WTC11 (cell line): ENCODE results near the gene MYLK4. TPM values are rescaled to one million over a fixed set of nuclear protein-coding genes. Genes with fewer than 3 reads are reported as not detected.

Experiments
- ATAC-seq: fragments of 200-7000 bp; cut with Tn5 transposase; 2 replicates; pipeline ENCODE4 v1.10.0; 2021; ENCODE audit warnings: mild to moderate bottlenecking, moderate library complexity
- CTCF ChIA-PET: fragments of 300-600 bp; sonication (Branson Sonifier 250); formaldehyde crosslinking; loops from one replicate; lab custom pipeline; 2021; ENCODE audit warnings: antibody characterized with exemption; lab: Charles Lee
- POLR2A ChIA-PET: fragments of 350-600 bp; sonication (Branson Sonifier 250); formaldehyde crosslinking; loops from one replicate; lab custom pipeline; 2021; ENCODE audit warnings: antibody characterized with exemption; lab: Charles Lee
- DNase-seq: peaks from one replicate; pipeline ENCODE4 v3.0.0; 2021; ENCODE audit warnings: low spot score
- H3K27ac Mint-ChIP-seq: 2 replicates; pipeline ENCODE4 v1.8.0; 2021; ENCODE audit warnings: mixed read lengths
- H3K27me3 Mint-ChIP-seq: 2 replicates; pipeline ENCODE4 v1.8.0; 2021; ENCODE audit warnings: low read depth, mild to moderate bottlenecking, moderate library complexity, mixed read lengths
- H3K36me3 Mint-ChIP-seq: 2 replicates; pipeline ENCODE4 v1.8.0; 2021; ENCODE audit warnings: mixed read lengths
- H3K4me1 Mint-ChIP-seq: 2 replicates; pipeline ENCODE4 v1.8.0; 2022; ENCODE audit warnings: mixed read lengths
- H3K4me3 Mint-ChIP-seq: 2 replicates; pipeline ENCODE4 v1.8.0; 2021; ENCODE audit warnings: mild to moderate bottlenecking, moderate library complexity, mixed read lengths
- H3K9me3 Mint-ChIP-seq: 2 replicates; pipeline ENCODE4 v1.8.0; 2021; ENCODE audit warnings: mixed read lengths
- AR ChIP-seq: fragments of 250-450 bp; sonication (Bioruptor Pico); IDR thresholded peaks from 2 replicates; pipeline ENCODE4 v1.9.0; 2021; ENCODE audit warnings: mild to moderate bottlenecking
- ATF6 ChIP-seq: sonication (generic); formaldehyde crosslinking; IDR thresholded peaks from 2 replicates; pipeline ENCODE4 v1.8.1; 2023; ENCODE audit warnings: mild to moderate bottlenecking, missing genetic modification reagents
- CBFB ChIP-seq: sonication (generic); formaldehyde crosslinking; IDR thresholded peaks from 2 replicates; pipeline ENCODE4 v1.8.1; 2022; ENCODE audit warnings: mild to moderate bottlenecking, low read depth, missing genetic modification reagents
- ELF4 ChIP-seq: sonication (generic); formaldehyde crosslinking; IDR thresholded peaks from 2 replicates; pipeline ENCODE4 v1.8.1; 2022; ENCODE audit warnings: low read depth, mild to moderate bottlenecking, moderate library complexity, missing genetic modification reagents
- ERG ChIP-seq: fragments of 250-450 bp; sonication (Bioruptor Pico); IDR thresholded peaks from 2 replicates; pipeline ENCODE4 v1.8.0; 2021; ENCODE audit warnings: mild to moderate bottlenecking
- HMGA2 ChIP-seq: fragments of 250-450 bp; sonication (Bioruptor Pico); IDR thresholded peaks from 2 replicates; pipeline ENCODE4 v1.4.0; 2021; ENCODE audit warnings: mild to moderate bottlenecking, moderate library complexity
- IRF1 ChIP-seq: sonication (generic); formaldehyde crosslinking; IDR thresholded peaks from 2 replicates; pipeline ENCODE4 v1.8.0; 2023; ENCODE audit warnings: missing genetic modification reagents
- KAT7 ChIP-seq: sonication (generic); formaldehyde crosslinking; IDR thresholded peaks from 2 replicates; pipeline ENCODE4 v1.8.1; 2023; ENCODE audit warnings: missing genetic modification reagents, mild to moderate bottlenecking, borderline replicate concordance
- MAX ChIP-seq: sonication (generic); formaldehyde crosslinking; IDR thresholded peaks from 2 replicates; pipeline ENCODE4 v1.8.0; 2022; ENCODE audit warnings: mild to moderate bottlenecking, missing genetic modification reagents
- MXD4 ChIP-seq: fragments of 250-450 bp; sonication (Bioruptor Pico); IDR thresholded peaks from 2 replicates; pipeline ENCODE4 v1.8.0; 2021; ENCODE audit warnings: mild to moderate bottlenecking, moderate library complexity, borderline replicate concordance
- MYBL2 ChIP-seq: sonication (generic); formaldehyde crosslinking; IDR thresholded peaks from 2 replicates; pipeline ENCODE4 v1.8.1; 2023; ENCODE audit warnings: mild to moderate bottlenecking, moderate library complexity, missing genetic modification reagents
- NR1H2 ChIP-seq: sonication (generic); formaldehyde crosslinking; IDR thresholded peaks from 2 replicates; pipeline ENCODE4 v1.9.0; 2021; ENCODE audit warnings: mild to moderate bottlenecking, moderate library complexity, missing genetic modification reagents
- SMAD4 ChIP-seq: sonication (generic); formaldehyde crosslinking; IDR thresholded peaks from 2 replicates; pipeline ENCODE4 v1.8.0; 2022; ENCODE audit warnings: mild to moderate bottlenecking, missing genetic modification reagents
- TEAD4 ChIP-seq: sonication (generic); formaldehyde crosslinking; IDR thresholded peaks from 2 replicates; pipeline ENCODE4 v1.8.0; 2022; ENCODE audit warnings: mild to moderate bottlenecking, missing genetic modification reagents
- TP53 ChIP-seq: sonication (generic); formaldehyde crosslinking; IDR thresholded peaks from 2 replicates; pipeline ENCODE4 v1.8.1; 2023; ENCODE audit warnings: mild to moderate bottlenecking, missing genetic modification reagents
- USF2 ChIP-seq: sonication (generic); formaldehyde crosslinking; IDR thresholded peaks from 2 replicates; pipeline ENCODE4 v1.8.1; 2023; ENCODE audit warnings: mild to moderate bottlenecking, missing genetic modification reagents, moderate library complexity
- ZNF138 ChIP-seq: sonication (generic); formaldehyde crosslinking; conservative IDR thresholded peaks from 2 replicates; pipeline ENCODE4 v1.8.1; 2022; ENCODE audit warnings: mild to moderate bottlenecking, moderate library complexity, missing genetic modification reagents
- ZNF219 ChIP-seq: sonication (generic); formaldehyde crosslinking; IDR thresholded peaks from 2 replicates; pipeline ENCODE4 v1.8.0; 2023; ENCODE audit warnings: missing genetic modification reagents, mild to moderate bottlenecking, borderline replicate concordance
- ZNF281 ChIP-seq: sonication (generic); formaldehyde crosslinking; IDR thresholded peaks from 2 replicates; pipeline ENCODE4 v1.8.0; 2023; ENCODE audit warnings: mild to moderate bottlenecking, missing genetic modification reagents
- ZNF396 ChIP-seq: fragments of 250-450 bp; sonication (Bioruptor Pico); IDR thresholded peaks from 2 replicates; pipeline ENCODE4 v1.8.0; 2021; ENCODE audit warnings: mild to moderate bottlenecking, moderate library complexity, borderline replicate concordance
- ZSCAN18 ChIP-seq: fragments of 250-450 bp; sonication (Bioruptor Pico); IDR thresholded peaks from 2 replicates; pipeline ENCODE4 v2.1.2; 2022; ENCODE audit warnings: mild to moderate bottlenecking, moderate library complexity
- total RNA-seq: library from RNA; stranded (reverse); gene quantifications from 3 replicates; pipeline ENCODE4 v1.2.3, GENCODE V29; 2021

Gene MYLK4
- total RNA-seq, 1 experiment from 2014 or later, result 0.13 TPM

GRCh38 chr6:2677080-2677593 lies 73.6 kb downstream of the MYLK4 start:
- ChIA-PET CTCF (no interaction called here), POLR2A (no interaction called here)
- DNase-seq (no peak), ATAC-seq (no peak)
- H3K9me3 Mint-ChIP-seq, result no peaks in the 10 kb centered on the region
- H3K36me3 Mint-ChIP-seq, result no peaks in the 10 kb centered on the region
- no peak overlapping the region for H3K27ac Mint-ChIP-seq
- no peaks in the 10 kb centered on the region for H3K27me3 Mint-ChIP-seq
- H3K4me3 Mint-ChIP-seq, result no peak overlapping the region
- no peak for TF ChIP-seq ZNF396
- TF ChIP-seq MXD4 (CRISPR knock-in tag), result no peak
- TF ChIP-seq CBFB (CRISPR knock-in tag), result no peak
- no peak for TF ChIP-seq MAX (CRISPR knock-in tag)
- TF ChIP-seq USF2 (CRISPR knock-in tag), result no peak
- TF ChIP-seq ZSCAN18 (CRISPR knock-in tag), result no peak
- no peak for TF ChIP-seq ATF6
- no peak for TF ChIP-seq TEAD4 (CRISPR knock-in tag)
- TF ChIP-seq HMGA2 (CRISPR knock-in tag), result no peak
- TF ChIP-seq ZNF281, result no peak
- no peaks in the 10 kb centered on the region for H3K4me1 Mint-ChIP-seq

GRCh38 chr6:2676048-2676447 lies 74.7 kb downstream of the MYLK4 start:
- ATAC-seq (no peak), DNase-seq (no peak)
- Mint-ChIP-seq H3K36me3 (no peaks in the 10 kb centered on the region), H3K27ac (no peak overlapping the region), H3K4me1 (no peaks in the 10 kb centered on the region), H3K27me3 (no peaks in the 10 kb centered on the region), H3K4me3 (no peak overlapping the region), H3K9me3 (no peaks in the 10 kb centered on the region)
- CTCF ChIA-PET, result no interaction called here
- POLR2A ChIA-PET, result no interaction called here
- TF ChIP-seq MYBL2 (CRISPR knock-in tag) (no peak), ERG (CRISPR knock-in tag) (no peak), SMAD4 (CRISPR knock-in tag) (no peak), ZNF219 (CRISPR knock-in tag) (no peak)

GRCh38 chr6:2674857-2675256 lies 75.9 kb downstream of the MYLK4 start:
- H3K4me1 Mint-ChIP-seq, result no peaks in the 10 kb centered on the region
- TF ChIP-seq ELF4 (CRISPR knock-in tag) (no peak), IRF1 (CRISPR knock-in tag) (no peak), TP53 (CRISPR knock-in tag) (no peak), KAT7 (CRISPR knock-in tag) (no peak), NR1H2 (CRISPR knock-in tag) (no peak), AR (CRISPR knock-in tag) (no peak), ZNF219 (CRISPR knock-in tag) (no peak), ZNF396 (no peak), ZNF138 (CRISPR knock-in tag) (no peak)

More at GRCh38 chr6:2674857-2675256, 75.9 kb downstream of the MYLK4 start:
- H3K9me3 Mint-ChIP-seq, result no peaks in the 10 kb centered on the region
- ATAC-seq (no peak), DNase-seq (no peak)
- ChIA-PET CTCF (no interaction called here), POLR2A (no interaction called here)
- H3K27me3 Mint-ChIP-seq, result no peaks in the 10 kb centered on the region
- H3K36me3 Mint-ChIP-seq, result no peaks in the 10 kb centered on the region
- H3K27ac Mint-ChIP-seq, result no peak overlapping the region
- H3K4me3 Mint-ChIP-seq, result no peak overlapping the region
